Dendritic cell treated with granulocyte-macrophage colony-stimulating factor and Interleukin-4, amounts not matched to agents 40 ng/mL and 50 ng/mL, for 4 days (primary cell): ENCODE measurements around the gene MEX3C.

ENCODE experiments used
- H3K27ac Mint-ChIP-seq: one replicate; pipeline ENCODE4 v1.8.0; 2022; ENCODE audit warnings: mild to moderate bottlenecking, mixed read lengths
- H3K27me3 Mint-ChIP-seq: one replicate; pipeline ENCODE4 v1.8.0; 2022; ENCODE audit warnings: mild to moderate bottlenecking, mixed read lengths
- H3K36me3 Mint-ChIP-seq: one replicate; pipeline ENCODE4 v1.8.0; 2022; ENCODE audit warnings: low read depth, mixed read lengths
- H3K4me1 Mint-ChIP-seq: one replicate; pipeline ENCODE4 v1.8.0; 2022; ENCODE audit warnings: low read depth, mixed read lengths
- H3K4me3 Mint-ChIP-seq: one replicate; pipeline ENCODE4 v1.8.0; 2022; ENCODE audit warnings: mild to moderate bottlenecking, moderate library complexity, mixed read lengths
- H3K9me3 Mint-ChIP-seq: one replicate; pipeline ENCODE4 v1.8.0; 2022; ENCODE audit warnings: mixed read lengths
- intact Hi-C: fragments of 100-400 bp; cut with micrococcal nuclease; formaldehyde crosslinking; loops from one replicate; pipeline ENCODE4 v1.15.0; 2022

The MEX3C gene

GRCh38 chr18:51182824-51183223 lies 14.7 kb downstream of the MEX3C start:
- intact Hi-C loops: no loop called here
- Mint-ChIP-seq H3K36me3 (peaks cover 16% of the 10 kb centered on the region), H3K27me3 (no peaks in the 10 kb centered on the region), H3K4me3 (no peak overlapping the region), H3K9me3 (no peaks in the 10 kb centered on the region), H3K4me1 (peaks cover 31% of the 10 kb centered on the region), H3K27ac (no peak overlapping the region)

DNA sequence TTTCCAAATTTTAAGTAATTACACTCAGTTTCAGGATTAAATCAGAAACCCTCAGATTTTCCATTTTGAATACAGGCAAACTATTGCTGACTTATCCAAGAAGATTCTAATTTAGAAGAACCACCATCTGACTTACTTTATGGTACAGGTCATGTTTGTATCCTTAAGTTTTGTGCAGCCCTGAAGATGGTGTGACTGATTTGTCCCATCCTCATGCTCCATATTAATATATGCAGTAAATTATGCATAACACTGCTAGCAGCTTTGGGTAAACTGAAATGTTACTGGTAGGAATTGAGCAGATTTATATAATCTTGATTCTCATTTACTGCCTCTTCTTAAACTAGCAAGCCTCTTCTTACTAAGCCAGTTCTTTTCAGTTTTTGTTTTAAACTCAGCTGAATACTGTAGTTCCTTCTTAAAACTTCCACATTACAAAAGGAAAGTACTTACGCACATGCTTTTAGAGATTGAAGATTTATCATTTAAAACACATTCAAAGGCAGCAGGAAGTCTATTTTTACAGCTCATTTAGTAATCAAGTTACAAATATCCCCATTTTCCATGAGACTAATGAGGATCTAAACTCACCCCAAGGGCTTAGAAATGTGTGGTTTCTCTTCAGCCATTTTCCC lies 25.7 kb downstream of the MEX3C start:
- intact Hi-C loops: no loop called here

DNA sequence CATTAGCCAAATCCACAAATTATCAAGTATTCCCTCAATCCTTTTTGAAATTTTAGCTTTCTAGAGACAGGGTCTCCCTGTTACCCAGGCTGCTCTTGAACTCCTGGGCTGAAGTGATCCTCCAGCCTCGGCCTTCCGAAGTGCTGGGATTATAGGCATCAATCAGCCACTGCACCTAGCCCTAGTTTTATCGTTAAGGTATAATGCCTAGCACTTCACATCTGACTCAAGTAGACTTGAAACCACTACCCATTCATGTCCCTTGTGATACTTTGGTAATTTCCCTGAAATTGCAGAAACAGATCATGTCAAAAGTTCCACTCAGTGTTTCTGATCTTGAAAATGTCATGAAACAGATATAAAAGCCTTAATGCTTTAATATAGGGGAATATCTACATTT lies 26.3 kb downstream of the MEX3C start:
- H3K27me3 Mint-ChIP-seq: no peaks in the 10 kb centered on the region
- H3K27ac Mint-ChIP-seq: no peak overlapping the region
- H3K36me3 Mint-ChIP-seq: peaks cover 3% of the 10 kb centered on the region
- H3K4me3 Mint-ChIP-seq: no peak overlapping the region
- no peaks in the 10 kb centered on the region for H3K9me3 Mint-ChIP-seq
- H3K4me1 Mint-ChIP-seq: peaks cover 9% of the 10 kb centered on the region
- intact Hi-C loops: no loop called here

More for the DNA sequence above, 25.7 kb downstream of the MEX3C start:
- H3K36me3 Mint-ChIP-seq: peaks cover 8% of the 10 kb centered on the region
- peaks cover 9% of the 10 kb centered on the region for H3K4me1 Mint-ChIP-seq
- H3K9me3 Mint-ChIP-seq: no peaks in the 10 kb centered on the region
- peak overlapping the region; percentile 74 for H3K27ac Mint-ChIP-seq
- no peaks in the 10 kb centered on the region for H3K27me3 Mint-ChIP-seq
- peak overlapping the region; percentile 52 for H3K4me3 Mint-ChIP-seq

DNA sequence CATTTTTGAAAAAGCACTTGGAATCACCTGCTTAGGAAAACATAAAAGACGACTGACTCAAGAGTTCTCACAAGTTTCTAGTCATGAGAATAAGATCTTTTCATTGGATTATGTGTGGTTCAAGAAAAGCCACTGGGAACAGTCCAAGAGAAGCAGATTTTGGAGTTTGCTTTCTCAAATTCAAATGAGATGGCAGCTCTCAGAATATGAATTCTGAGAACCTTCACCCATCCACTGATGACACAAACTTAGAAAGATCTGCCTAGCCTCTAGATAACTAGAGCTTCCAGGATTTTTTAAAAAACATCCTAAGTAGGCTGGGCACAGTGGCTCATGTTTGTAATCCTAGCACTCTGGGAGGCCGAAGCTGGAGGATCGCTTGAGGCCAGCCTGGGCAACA lies 26.8 kb downstream of the MEX3C start:
- Mint-ChIP-seq H3K36me3 (no peaks in the 10 kb centered on the region), H3K4me3 (no peak overlapping the region), H3K9me3 (no peaks in the 10 kb centered on the region), H3K27ac (no peak overlapping the region), H3K27me3 (no peaks in the 10 kb centered on the region), H3K4me1 (peaks cover 9% of the 10 kb centered on the region)
- intact Hi-C loops: no loop called here

DNA sequence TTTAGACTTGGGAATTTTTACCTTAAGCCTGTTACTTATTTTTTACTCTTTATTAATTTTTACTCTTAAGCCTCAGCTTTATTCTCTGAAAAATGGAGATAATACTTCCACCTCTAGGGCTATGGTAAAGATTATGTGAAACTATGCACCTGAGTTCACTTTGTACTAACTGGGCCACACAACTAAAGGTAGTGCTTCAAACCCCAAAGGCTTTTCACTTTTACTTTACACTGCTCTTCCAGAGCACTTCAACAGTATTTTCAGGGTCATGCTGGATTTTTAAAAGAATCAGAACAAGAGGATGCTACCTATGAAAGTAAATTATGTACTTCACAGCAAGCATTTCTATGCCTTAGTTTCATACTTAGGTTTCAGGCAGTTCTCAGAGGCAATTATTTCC lies 27.8 kb downstream of the MEX3C start:
- Mint-ChIP-seq H3K4me1 (peaks cover 9% of the 10 kb centered on the region), H3K4me3 (no peak overlapping the region), H3K9me3 (no peaks in the 10 kb centered on the region), H3K27ac (no peak overlapping the region), H3K27me3 (no peaks in the 10 kb centered on the region), H3K36me3 (no peaks in the 10 kb centered on the region)
- intact Hi-C loops: no loop called here

GRCh38 chr18:51168960-51169662 lies 28.4 kb downstream of the MEX3C start:
- H3K27ac Mint-ChIP-seq: no peak overlapping the region

DNA sequence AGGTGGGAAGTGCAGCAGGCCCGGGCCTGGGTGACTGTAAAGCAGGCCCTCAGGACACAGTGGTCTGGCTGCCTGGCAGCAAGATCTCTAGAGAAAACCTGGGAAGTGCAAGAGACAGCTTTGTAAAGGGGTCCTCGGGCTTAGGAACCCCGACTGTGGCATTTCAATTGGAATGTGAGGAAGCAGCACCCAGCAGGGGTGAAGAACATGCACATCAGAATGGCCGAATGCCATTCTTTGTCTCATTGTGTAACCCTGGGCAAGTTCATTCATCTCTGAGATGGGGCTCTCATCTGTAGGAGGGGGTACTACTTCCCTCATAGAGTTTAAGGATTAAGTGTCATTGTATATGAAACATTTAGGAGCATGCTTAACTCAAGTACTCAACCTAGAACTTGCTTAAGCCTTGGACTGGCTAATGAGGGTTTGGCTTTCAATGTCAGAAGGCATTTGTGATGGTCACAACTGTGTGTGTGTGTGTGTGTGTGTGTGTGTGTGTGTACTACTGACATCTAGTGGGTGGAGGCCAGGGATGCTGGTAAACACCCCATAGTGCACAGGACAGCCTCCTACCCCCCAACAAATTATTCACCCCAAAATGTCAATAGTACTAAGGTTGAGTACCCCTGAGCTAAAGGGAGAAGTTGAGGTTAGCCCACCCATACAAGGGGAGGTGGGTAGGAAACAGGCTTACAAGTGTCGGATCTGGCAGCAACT lies 29.3 kb downstream of the MEX3C start:
- Mint-ChIP-seq H3K4me3 (no peak overlapping the region), H3K27me3 (no peaks in the 10 kb centered on the region)

More at GRCh38 chr18:51168960-51169662, 28.4 kb downstream of the MEX3C start:
- Mint-ChIP-seq H3K4me3 (no peak overlapping the region), H3K9me3 (no peaks in the 10 kb centered on the region), H3K4me1 (peaks cover 9% of the 10 kb centered on the region), H3K36me3 (no peaks in the 10 kb centered on the region), H3K27me3 (no peaks in the 10 kb centered on the region)
- intact Hi-C loops: no loop called here

DNA sequence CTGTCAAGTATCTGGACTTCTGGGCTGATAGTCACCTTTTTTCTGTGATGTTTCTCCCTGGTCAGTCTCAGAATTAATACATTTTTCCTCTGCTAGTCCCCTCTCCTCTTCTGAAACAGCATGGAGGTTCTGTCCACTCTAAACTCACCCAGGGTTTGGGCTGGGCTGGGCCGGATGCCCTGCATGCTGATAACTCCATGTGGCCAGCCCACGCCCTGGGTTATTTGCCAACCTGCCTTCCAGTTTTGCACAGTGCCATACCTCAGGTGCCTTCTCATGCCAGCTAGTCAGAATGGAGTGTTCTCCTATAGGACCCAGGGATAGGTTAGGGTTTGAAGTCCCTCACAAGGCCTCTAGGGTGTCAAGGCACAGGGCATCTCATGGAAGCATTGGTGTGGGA lies 32.2 kb downstream of the MEX3C start:
- H3K27me3 Mint-ChIP-seq: no peaks in the 10 kb centered on the region

More for the DNA sequence above, 29.3 kb downstream of the MEX3C start:
- H3K27ac Mint-ChIP-seq: no peak overlapping the region
- no peaks in the 10 kb centered on the region for H3K9me3 Mint-ChIP-seq
- intact Hi-C loops: no loop called here
- H3K36me3 Mint-ChIP-seq: no peaks in the 10 kb centered on the region
- peaks cover 9% of the 10 kb centered on the region for H3K4me1 Mint-ChIP-seq

GRCh38 chr18:51164761-51165281 lies 32.7 kb downstream of the MEX3C start:
- Mint-ChIP-seq H3K9me3 (no peaks in the 10 kb centered on the region), H3K4me3 (no peak overlapping the region), H3K36me3 (no peaks in the 10 kb centered on the region), H3K27ac (no peak overlapping the region), H3K27me3 (no peaks in the 10 kb centered on the region), H3K4me1 (peaks cover 7% of the 10 kb centered on the region)
- intact Hi-C loops: no loop called here

More for the DNA sequence above, 32.2 kb downstream of the MEX3C start:
- intact Hi-C loops: no loop called here
- H3K4me3 Mint-ChIP-seq: no peak overlapping the region
- H3K27ac Mint-ChIP-seq: no peak overlapping the region
- peaks cover 2% of the 10 kb centered on the region for H3K4me1 Mint-ChIP-seq
- H3K36me3 Mint-ChIP-seq: no peaks in the 10 kb centered on the region
- H3K9me3 Mint-ChIP-seq: no peaks in the 10 kb centered on the region

DNA sequence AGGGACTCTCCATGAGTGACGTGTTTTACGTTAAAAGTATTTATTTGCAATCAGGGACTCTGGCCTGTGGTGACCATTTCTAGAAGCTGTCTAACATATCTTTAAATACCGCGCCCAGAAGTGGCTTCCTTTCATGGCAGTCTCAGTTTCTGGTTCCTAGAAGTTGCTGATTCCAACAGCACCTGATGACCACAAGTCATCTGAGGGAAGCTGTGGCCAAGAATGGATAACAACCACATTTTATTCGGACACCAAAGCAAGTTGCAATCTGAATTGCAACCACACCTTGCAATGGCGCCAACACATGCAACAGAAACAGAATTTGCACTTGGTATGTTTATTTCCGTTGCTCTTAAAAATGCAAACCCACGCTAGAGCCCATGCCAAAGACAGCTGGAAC lies 33.1 kb downstream of the MEX3C start:
- intact Hi-C loops: no loop called here
- Mint-ChIP-seq H3K36me3 (no peaks in the 10 kb centered on the region), H3K27me3 (no peaks in the 10 kb centered on the region), H3K4me1 (peaks cover 9% of the 10 kb centered on the region), H3K9me3 (no peaks in the 10 kb centered on the region), H3K4me3 (no peak overlapping the region), H3K27ac (no peak overlapping the region)

- Mint-ChIP-seq H3K27ac (no peak overlapping the region), H3K36me3 (no peaks in the 10 kb centered on the region), H3K4me3 (no peak overlapping the region), H3K27me3 (no peaks in the 10 kb centered on the region), H3K9me3 (no peaks in the 10 kb centered on the region), H3K4me1 (peaks cover 9% of the 10 kb centered on the region)
- intact Hi-C loops: no loop called here
Observed at GRCh38 chr18:51163543-51163942, 33.9 kb downstream of the MEX3C start.

DNA sequence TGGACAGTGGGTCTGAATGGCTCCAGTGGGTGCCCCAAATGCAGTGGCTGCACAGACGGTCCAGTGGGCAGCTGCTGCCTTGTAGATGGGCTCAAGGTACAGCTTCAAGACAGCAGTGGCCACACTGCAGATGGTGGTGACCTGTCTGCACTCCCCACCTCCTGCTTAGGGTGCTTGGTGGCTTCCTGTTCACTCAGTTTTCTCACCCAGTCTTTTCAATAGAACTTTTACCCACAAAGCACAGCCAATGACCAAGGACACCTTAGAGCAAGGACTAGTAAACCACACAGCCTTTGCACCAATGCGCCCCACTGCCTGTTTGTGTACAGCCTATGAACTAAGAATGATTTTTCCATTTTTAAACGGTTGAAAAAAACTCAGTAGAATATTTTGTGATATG lies 34.9 kb downstream of the MEX3C start:
- Mint-ChIP-seq H3K27me3 (no peaks in the 10 kb centered on the region), H3K36me3 (no peaks in the 10 kb centered on the region), H3K4me1 (peaks cover 9% of the 10 kb centered on the region), H3K9me3 (no peaks in the 10 kb centered on the region), H3K27ac (no peak overlapping the region), H3K4me3 (no peak overlapping the region)
- intact Hi-C loops: no loop called here

DNA sequence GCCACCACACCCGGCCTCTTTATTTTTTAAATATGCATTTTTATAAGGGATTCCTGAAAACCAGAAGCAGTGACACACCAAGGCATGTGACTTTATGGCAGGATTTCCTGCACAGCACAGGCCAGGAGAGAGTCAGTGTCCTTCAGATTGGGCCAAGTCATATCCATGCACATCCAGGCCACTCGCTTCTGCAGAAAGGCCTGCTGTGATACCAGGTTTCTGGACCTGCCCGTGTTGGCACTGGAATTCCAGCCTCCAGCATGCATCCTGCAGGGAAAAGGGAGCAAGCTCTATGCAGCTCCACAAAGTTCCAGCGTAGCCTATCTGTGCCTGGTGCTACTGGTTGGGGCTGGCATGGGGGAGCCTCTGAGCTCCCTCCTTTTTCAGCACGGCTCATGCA lies 36.8 kb downstream of the MEX3C start:
- H3K27me3 Mint-ChIP-seq: no peaks in the 10 kb centered on the region
- no peak overlapping the region for H3K4me3 Mint-ChIP-seq
- peaks cover 9% of the 10 kb centered on the region for H3K4me1 Mint-ChIP-seq
- no peak overlapping the region for H3K27ac Mint-ChIP-seq
- H3K36me3 Mint-ChIP-seq: no peaks in the 10 kb centered on the region
- intact Hi-C loops: no loop called here
- no peaks in the 10 kb centered on the region for H3K9me3 Mint-ChIP-seq

GRCh38 chr18:51157215-51157614 lies 40.3 kb downstream of the MEX3C start:
- Mint-ChIP-seq H3K4me3 (no peak overlapping the region), H3K4me1 (peaks cover 20% of the 10 kb centered on the region), H3K36me3 (no peaks in the 10 kb centered on the region), H3K27me3 (peaks cover 7% of the 10 kb centered on the region), H3K9me3 (no peaks in the 10 kb centered on the region), H3K27ac (no peak overlapping the region)
- intact Hi-C loops: no loop called here
